Measurements from ENCODE around the gene ASB16.

The ASB16 gene

DNA sequence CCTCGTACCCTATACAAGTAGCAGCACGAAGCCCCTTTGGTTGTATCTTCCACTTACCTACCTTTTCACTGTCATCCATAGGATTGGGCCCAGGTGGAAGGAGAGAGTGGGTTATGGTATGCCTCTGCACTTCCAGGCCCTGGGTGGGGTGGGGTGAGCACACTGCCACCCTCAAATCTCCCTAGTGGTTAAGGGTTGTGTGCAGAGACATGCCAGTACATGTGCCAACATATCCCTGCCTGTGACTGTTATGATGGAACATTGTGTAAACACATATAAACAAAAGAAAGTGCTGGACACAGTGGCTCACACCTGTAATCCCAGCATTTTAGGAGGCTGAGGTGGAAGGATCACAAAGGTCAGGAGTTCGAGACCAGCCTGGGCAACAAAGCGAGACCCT lies 17.6 kb upstream of the ASB16 start:
- FAIRE-seq: no peak
- no peak for DNase-seq (ENCODE audit: insufficient read length)
- TF ChIP-seq POLR2AphosphoS5 (IDR thresholded peaks at IDR 0.05; ENCODE audit: low read depth, low read length) (no peak), TAF1 (IDR thresholded peaks at IDR 0.05; ENCODE audit: borderline replicate concordance, low read depth, low read length) (no peak), POLR2A (IDR thresholded peaks at IDR 0.05; ENCODE audit: low read depth, low read length) (no peak)

DNA sequence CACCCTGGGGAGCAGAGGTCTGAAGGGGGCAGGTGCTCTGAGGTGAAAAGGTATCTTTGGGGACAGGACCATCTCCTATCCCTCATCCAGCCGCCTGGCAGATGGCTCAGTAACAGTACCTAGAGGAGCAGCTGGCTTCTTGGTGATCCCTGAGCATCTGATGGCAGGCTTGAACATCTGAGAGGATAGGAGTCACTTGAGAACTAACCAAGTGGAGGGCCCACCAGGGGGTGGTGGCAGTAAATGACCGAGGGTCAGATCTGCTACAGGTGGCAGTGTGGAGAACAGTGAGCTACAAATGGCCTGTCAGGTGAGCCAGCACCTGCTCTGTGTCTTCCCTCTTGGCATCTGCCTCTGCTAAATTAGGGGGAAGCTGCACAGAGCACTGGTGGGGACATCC lies 15.0 kb upstream of the ASB16 start:
- DNase-seq (ENCODE audit: insufficient read length) (no peak), FAIRE-seq (no peak)
- TF ChIP-seq TAF1 (IDR thresholded peaks at IDR 0.05; ENCODE audit: borderline replicate concordance, low read depth, low read length): no peak
- no peak for TF ChIP-seq POLR2A (IDR thresholded peaks at IDR 0.05; ENCODE audit: low read depth, low read length)
- TF ChIP-seq POLR2AphosphoS5 (IDR thresholded peaks at IDR 0.05; ENCODE audit: low read depth, low read length): no peak

GRCh38 chr17:44159519-44160210 lies 10.8 kb upstream of the ASB16 start:
- TF ChIP-seq POLR2A (IDR thresholded peaks at IDR 0.05; ENCODE audit: low read depth, low read length) (no peak), TAF1 (IDR thresholded peaks at IDR 0.05; ENCODE audit: borderline replicate concordance, low read depth, low read length) (no peak)
- DNase-seq (ENCODE audit: insufficient read length): no peak
- FAIRE-seq: peak; percentile 46

DNA sequence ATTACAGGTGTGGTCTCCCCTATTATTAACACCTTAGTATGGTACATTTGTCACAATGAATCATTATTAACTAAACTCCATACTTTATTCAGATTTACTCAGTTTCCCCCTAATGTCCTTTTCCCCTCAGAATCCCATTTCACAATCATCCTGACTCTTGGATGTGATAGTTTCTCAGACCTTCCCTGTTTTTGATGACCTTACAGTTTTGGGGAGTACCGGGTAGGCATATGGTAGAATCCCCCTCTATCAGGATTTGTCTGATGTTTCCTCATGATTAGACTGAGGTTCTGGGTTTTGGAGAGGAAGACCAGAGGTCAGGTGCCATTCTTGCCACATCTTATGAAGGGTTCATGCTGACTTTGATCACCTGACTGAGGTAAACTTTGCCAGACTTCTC lies 6.0 kb upstream of the ASB16 start:
- TF ChIP-seq TAF1 (IDR thresholded peaks at IDR 0.05; ENCODE audit: borderline replicate concordance, low read depth, low read length) (no peak), POLR2A (IDR thresholded peaks at IDR 0.05; ENCODE audit: low read depth, low read length) (no peak), POLR2AphosphoS5 (IDR thresholded peaks at IDR 0.05; ENCODE audit: low read depth, low read length) (no peak)
- DNase-seq (ENCODE audit: insufficient read length) (no peak), FAIRE-seq (no peak)

- FAIRE-seq: no peak
Observed at GRCh38 chr17:44167181-44167861, 3.2 kb upstream of the ASB16 start.

DNA sequence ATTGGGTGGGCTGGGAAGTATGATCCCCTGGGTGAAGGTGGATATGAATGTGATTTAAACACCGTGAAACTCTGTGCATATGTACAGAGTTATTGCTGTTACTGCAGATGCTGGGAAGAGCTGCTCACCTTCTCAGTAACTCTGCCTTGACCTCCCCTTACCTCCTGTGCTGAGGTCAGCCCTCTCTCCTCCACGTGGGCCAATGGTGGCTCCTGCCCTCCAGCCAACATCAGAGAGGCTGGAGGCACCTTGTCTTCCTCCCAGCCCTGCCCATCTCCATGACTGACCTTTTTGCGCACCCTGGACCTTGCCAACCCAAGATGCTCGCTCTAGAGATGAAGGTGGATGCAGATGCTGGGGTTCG lies 387 bp upstream of the ASB16 start:
- no peak for TF ChIP-seq POLR2A (IDR thresholded peaks at IDR 0.05; ENCODE audit: low read depth, low read length)
- no peak for TF ChIP-seq TAF1 (IDR thresholded peaks at IDR 0.05; ENCODE audit: borderline replicate concordance, low read depth, low read length)
- no peak for TF ChIP-seq POLR2AphosphoS5 (IDR thresholded peaks at IDR 0.05; ENCODE audit: low read depth, low read length)
- no peak for FAIRE-seq

More at GRCh38 chr17:44167181-44167861, 3.2 kb upstream of the ASB16 start:
- TF ChIP-seq TAF1 (IDR thresholded peaks at IDR 0.05; ENCODE audit: borderline replicate concordance, low read depth, low read length) (no peak), POLR2AphosphoS5 (IDR thresholded peaks at IDR 0.05; ENCODE audit: low read depth, low read length) (no peak), POLR2A (IDR thresholded peaks at IDR 0.05; ENCODE audit: low read depth, low read length) (no peak)
- no peak for DNase-seq (ENCODE audit: insufficient read length)

GRCh38 chr17:44171931-44172455 lies 1.5 kb downstream of the ASB16 start:
- no peak for TF ChIP-seq POLR2A (IDR thresholded peaks at IDR 0.05; ENCODE audit: low read depth, low read length)
- TF ChIP-seq POLR2AphosphoS5 (IDR thresholded peaks at IDR 0.05; ENCODE audit: low read depth, low read length): no peak
- TF ChIP-seq TAF1 (IDR thresholded peaks at IDR 0.05; ENCODE audit: borderline replicate concordance, low read depth, low read length): no peak
- no peak for FAIRE-seq

More for the DNA sequence above, 387 bp upstream of the ASB16 start:
- DNase-seq (ENCODE audit: insufficient read length): no peak

DNA sequence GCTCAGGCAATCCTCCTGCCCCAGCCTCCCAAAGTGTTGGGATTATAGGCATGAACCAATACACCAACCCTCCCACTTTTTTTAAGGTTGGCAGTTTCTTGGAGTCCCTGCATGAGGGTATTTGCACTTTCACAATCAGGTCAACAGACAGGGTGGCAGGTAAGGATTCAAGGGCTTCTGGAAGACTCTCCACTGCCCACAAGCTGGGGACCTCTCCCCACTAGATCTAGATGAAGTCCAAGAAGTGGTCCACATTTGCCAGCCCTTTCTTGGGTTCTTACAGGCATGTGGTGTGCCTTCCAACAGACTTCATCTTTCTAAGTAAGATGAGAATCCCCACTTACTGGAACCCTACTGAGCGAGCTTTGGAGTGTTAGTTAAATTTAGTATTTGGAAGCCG lies 3.9 kb downstream of the ASB16 start:
- FAIRE-seq: no peak
- TF ChIP-seq POLR2A (IDR thresholded peaks at IDR 0.05; ENCODE audit: low read depth, low read length) (no peak), TAF1 (IDR thresholded peaks at IDR 0.05; ENCODE audit: borderline replicate concordance, low read depth, low read length) (no peak), POLR2AphosphoS5 (IDR thresholded peaks at IDR 0.05; ENCODE audit: low read depth, low read length) (no peak)
- DNase-seq (ENCODE audit: insufficient read length): no peak

More at GRCh38 chr17:44171931-44172455, 1.5 kb downstream of the ASB16 start:
- no peak for DNase-seq (ENCODE audit: insufficient read length)

DNA sequence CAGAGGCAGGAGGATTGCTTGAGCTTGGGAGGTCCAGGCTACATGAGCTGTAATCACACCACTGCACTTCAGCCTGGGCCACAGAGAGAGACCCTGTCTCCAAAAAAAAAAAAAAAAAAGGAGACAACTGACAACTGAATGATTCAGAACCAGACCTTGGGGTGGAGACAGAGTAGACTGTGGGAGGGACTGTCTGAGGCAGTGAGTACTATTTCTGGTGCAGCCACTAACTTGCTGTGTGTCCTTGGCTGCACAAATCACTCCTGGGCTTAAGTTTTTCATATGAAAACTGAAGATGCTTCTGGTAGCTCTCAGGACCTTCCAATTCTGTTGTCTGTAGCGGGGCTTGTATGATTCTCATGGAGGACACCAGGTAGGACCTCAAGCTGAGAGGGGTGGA lies 5.8 kb downstream of the ASB16 start:
- TF ChIP-seq POLR2AphosphoS5 (IDR thresholded peaks at IDR 0.05; ENCODE audit: low read depth, low read length): no peak
- no peak for TF ChIP-seq POLR2A (IDR thresholded peaks at IDR 0.05; ENCODE audit: low read depth, low read length)
- TF ChIP-seq TAF1 (IDR thresholded peaks at IDR 0.05; ENCODE audit: borderline replicate concordance, low read depth, low read length): no peak
- FAIRE-seq (no peak), DNase-seq (ENCODE audit: insufficient read length) (no peak)

DNA sequence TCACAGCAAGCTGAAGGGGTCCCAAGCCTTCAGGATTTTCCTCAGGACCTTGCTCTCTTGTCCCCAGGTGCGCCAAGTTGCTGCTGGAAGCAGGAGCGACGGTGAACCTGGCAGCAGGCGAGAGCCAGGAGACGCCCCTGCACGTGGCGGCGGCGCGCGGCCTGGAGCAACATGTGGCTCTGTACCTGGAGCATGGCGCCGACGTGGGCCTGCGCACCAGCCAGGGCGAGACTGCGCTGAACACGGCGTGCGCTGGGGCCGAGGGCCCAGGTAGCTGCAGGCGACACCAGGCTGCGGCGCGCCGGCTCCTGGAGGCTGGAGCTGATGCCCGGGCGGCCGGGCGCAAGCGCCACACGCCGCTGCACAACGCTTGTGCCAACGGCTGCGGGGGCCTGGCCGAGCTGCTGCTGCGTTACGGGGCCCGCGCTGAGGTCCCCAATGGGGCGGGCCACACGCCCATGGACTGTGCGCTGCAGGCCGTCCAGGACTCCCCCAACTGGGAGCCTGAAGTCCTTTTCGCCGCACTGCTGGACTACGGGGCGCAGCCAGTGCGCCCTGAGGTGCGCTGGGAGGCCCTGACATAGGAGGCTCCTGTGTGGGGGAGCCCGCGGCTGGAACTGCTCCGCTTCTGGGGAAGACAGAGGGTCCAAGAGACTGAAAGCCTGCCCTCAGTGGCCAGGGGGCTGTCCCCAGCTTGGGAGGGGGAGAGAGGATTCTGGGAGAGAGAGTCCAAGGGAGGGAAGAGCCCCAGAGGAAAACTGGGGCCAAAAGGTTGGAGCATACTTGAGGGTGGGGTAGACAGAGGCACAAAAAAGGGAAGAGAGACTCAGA lies 6.4 kb downstream of the ASB16 start:
- no peak for FAIRE-seq
- TF ChIP-seq POLR2A (IDR thresholded peaks at IDR 0.05; ENCODE audit: low read depth, low read length): no peak
- TF ChIP-seq TAF1 (IDR thresholded peaks at IDR 0.05; ENCODE audit: borderline replicate concordance, low read depth, low read length): no peak
- no peak for TF ChIP-seq POLR2AphosphoS5 (IDR thresholded peaks at IDR 0.05; ENCODE audit: low read depth, low read length)
- no peak for DNase-seq (ENCODE audit: insufficient read length)

DNA sequence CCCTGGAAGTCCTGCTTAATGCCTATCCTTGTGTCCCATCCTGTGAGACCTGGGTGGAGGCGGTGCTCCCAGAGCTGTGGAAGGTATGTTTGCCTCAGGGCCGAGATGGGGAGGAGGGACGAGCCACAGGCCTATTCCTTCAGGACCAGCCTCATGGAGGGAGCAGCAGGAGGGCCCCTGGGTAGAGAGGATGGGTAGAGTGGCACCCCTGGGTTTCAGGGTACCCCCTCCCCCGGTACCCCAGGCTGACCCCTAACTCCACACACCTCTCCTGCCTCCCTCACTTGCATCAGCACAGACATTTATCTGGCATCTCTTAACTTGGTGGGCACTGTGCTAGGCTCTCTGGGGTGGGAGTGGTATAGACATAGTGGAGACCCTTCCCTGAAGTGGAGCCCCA lies 7.1 kb downstream of the ASB16 start:
- FAIRE-seq (no peak), DNase-seq (ENCODE audit: insufficient read length) (no peak)
- TF ChIP-seq TAF1 (IDR thresholded peaks at IDR 0.05; ENCODE audit: borderline replicate concordance, low read depth, low read length) (no peak), POLR2AphosphoS5 (IDR thresholded peaks at IDR 0.05; ENCODE audit: low read depth, low read length) (no peak), POLR2A (IDR thresholded peaks at IDR 0.05; ENCODE audit: low read depth, low read length) (no peak)
